Colonic mucosa (tissue), 4 donors: ENCODE data around the gene AGER. TPM values are rescaled to one million over a fixed set of nuclear protein-coding genes. Genes with fewer than 3 reads are reported as not detected.

Experiments used
- DNase-seq: peaks from one replicate; pipeline ENCODE4 v3.0.0-alpha.2; 2020
- H3K27ac ChIP-seq: fragments of 200-600 bp; one replicate; pipeline ENCODE4 v1.8.0; 2021
- H3K27me3 ChIP-seq: fragments of 200-600 bp; one replicate; pipeline ENCODE4 v1.8.0; 2021
- H3K36me3 ChIP-seq: fragments of 200-600 bp; one replicate; pipeline ENCODE4 v1.8.0; 2021
- H3K4me1 ChIP-seq: fragments of 200-600 bp; one replicate; pipeline ENCODE4 v1.8.0; 2021; ENCODE audit warnings: mild to moderate bottlenecking
- H3K4me3 ChIP-seq: fragments of 200-600 bp; one replicate; pipeline ENCODE4 v1.8.0; 2021
- H3K9ac ChIP-seq, 2 donors: one replicate each; pipeline ENCODE4 v1.7.0; 2013; ENCODE audit warnings: control low read depth in 2 of 2, low read depth in 2 of 2, low read length in 2 of 2
- H3K9me3 ChIP-seq: fragments of 200-600 bp; one replicate; pipeline ENCODE4 v1.8.0; 2021
- CTCF ChIP-seq: fragments of 200-600 bp; IDR thresholded peaks from one replicate; pipeline ENCODE4 v1.8.0; 2022; ENCODE audit warnings: antibody characterized with exemption, mild to moderate bottlenecking
- intact Hi-C: fragments of 100-400 bp; cut with DNase I; formaldehyde crosslinking; loops from one replicate; pipeline ENCODE4 v1.14.1; 2022
- total RNA-seq, 2 donors: library from RNA; stranded (reverse); fragmentation: NEBNext Ultra II Directional in 1 of 2; extraction: Animal tissue kit (Norgen Biotek cat#: 25700) in 1 of 2; gene quantifications; one replicate each; pipeline ENCODE4 v1.2.1, GENCODE V29; 2021
- donor health status: healthy.
- donor health status: DM: no; HTN: no; CAD: no.
- donor health status: DM: no; HTN: no; CAD: no.

Gene AGER
- total RNA-seq, 2 donors from 2014 or later = 4.1 to 10.1 TPM

- intact Hi-C loops = no loop called here
- Histone ChIP-seq H3K36me3 (peaks cover 7% of the 10 kb centered on the region), H3K4me1 (peaks cover 11% of the 10 kb centered on the region), H3K4me3 (no peak overlapping the region), H3K9me3 (no peaks in the 10 kb centered on the region), H3K27me3 (no peaks in the 10 kb centered on the region), H3K27ac (no peak overlapping the region), H3K9ac (no peak overlapping the region)
- DNase-seq = no peak
- TF ChIP-seq CTCF = no peak
Measured at GRCh38 chr6:32171234-32171633, 12.8 kb downstream of the AGER start.

GRCh38 chr6:32170294-32170693 is 13.8 kb downstream of the AGER start:
- Histone ChIP-seq H3K27ac (no peak overlapping the region), H3K9me3 (no peaks in the 10 kb centered on the region), H3K27me3 (no peaks in the 10 kb centered on the region), H3K4me1 (peaks cover 10% of the 10 kb centered on the region), H3K36me3 (peaks cover 7% of the 10 kb centered on the region), H3K9ac (no peak overlapping the region), H3K4me3 (no peak overlapping the region)
- DNase-seq = no peak
- intact Hi-C loops = no loop called here
- TF ChIP-seq CTCF = no peak

GRCh38 chr6:32168807-32169591 is 15.1 kb downstream of the AGER start:
- Histone ChIP-seq H3K4me3 (no peak overlapping the region), H3K27me3 (no peaks in the 10 kb centered on the region), H3K4me1 (peaks cover 3% of the 10 kb centered on the region), H3K9ac (no peak overlapping the region), H3K27ac (no peak overlapping the region), H3K36me3 (peaks cover 7% of the 10 kb centered on the region), H3K9me3 (no peaks in the 10 kb centered on the region)
- TF ChIP-seq CTCF = no peak
- intact Hi-C loops = no loop called here
- no peak for DNase-seq

GRCh38 chr6:32168350-32168749 is 15.7 kb downstream of the AGER start:
- Histone ChIP-seq H3K9ac (no peak overlapping the region), H3K36me3 (peaks cover 7% of the 10 kb centered on the region)
- intact Hi-C loops = no loop called here

GRCh38 chr6:32167761-32168262 is 16.2 kb downstream of the AGER start:
- DNase-seq = no peak
- intact Hi-C loops = no loop called here
- Histone ChIP-seq H3K27me3 (no peaks in the 10 kb centered on the region), H3K27ac (no peak overlapping the region), H3K9me3 (no peaks in the 10 kb centered on the region), H3K4me1 (peaks cover 2% of the 10 kb centered on the region), H3K4me3 (no peak overlapping the region), H3K36me3 (peaks cover 7% of the 10 kb centered on the region), H3K9ac (no peak overlapping the region)
- TF ChIP-seq CTCF = no peak

More at GRCh38 chr6:32168350-32168749, 15.7 kb downstream of the AGER start:
- Histone ChIP-seq H3K27ac (no peak overlapping the region), H3K27me3 (no peaks in the 10 kb centered on the region), H3K4me3 (no peak overlapping the region), H3K9me3 (no peaks in the 10 kb centered on the region), H3K4me1 (peaks cover 3% of the 10 kb centered on the region)
- no peak for TF ChIP-seq CTCF
- no peak for DNase-seq
